HAP-1 (cell line): ENCODE measurements around the gene NLRP4.
"Not testable (repeated sequence)": the region's sequence is repeated elsewhere in the genome, so short reads cannot be mapped to it uniquely, and the experiment has no call there.

Experiments used
- DNase-seq, 2 experiments: peaks; one replicate each; pipeline ENCODE4 v3.0.0-alpha.2; 2016 to 2020; ENCODE audit warnings: low spot score in 2 of 2
- H3K27me3 ChIP-seq: fragments of 250-450 bp; sonication (Bioruptor Pico); 2 replicates; pipeline ENCODE4 v1.5.1; 2020; ENCODE audit warnings: low read depth, mild to moderate bottlenecking, moderate library complexity
- H3K36me3 ChIP-seq: fragments of 250-450 bp; sonication (Bioruptor Pico); replicated peaks from 2 replicates; pipeline ENCODE4 v1.5.1; 2020; ENCODE audit warnings: mild to moderate bottlenecking
- H3K4me1 ChIP-seq: fragments of 250-450 bp; sonication (Bioruptor Pico); 2 replicates; pipeline ENCODE4 v1.5.1; 2020; ENCODE audit warnings: mild to moderate bottlenecking
- H3K4me3 ChIP-seq: fragments of 250-450 bp; sonication (Bioruptor Pico); 2 replicates; pipeline ENCODE4 v1.5.1; 2020; ENCODE audit warnings: mild to moderate bottlenecking, moderate library complexity
- H3K9me3 ChIP-seq: fragments of 250-450 bp; sonication (Bioruptor Pico); 2 replicates; pipeline ENCODE4 v1.5.1; 2020; ENCODE audit warnings: mild to moderate bottlenecking, moderate library complexity
- in situ Hi-C: fragments of 300-500 bp; cut with MboI; formaldehyde crosslinking; loops from 3 replicates; pipeline ENCODE4 v1.14.3; 2020; ENCODE audit warnings: low sequenced_read_pairs, inconsistent platforms, mixed read lengths

NLRP4 gene

DNA sequence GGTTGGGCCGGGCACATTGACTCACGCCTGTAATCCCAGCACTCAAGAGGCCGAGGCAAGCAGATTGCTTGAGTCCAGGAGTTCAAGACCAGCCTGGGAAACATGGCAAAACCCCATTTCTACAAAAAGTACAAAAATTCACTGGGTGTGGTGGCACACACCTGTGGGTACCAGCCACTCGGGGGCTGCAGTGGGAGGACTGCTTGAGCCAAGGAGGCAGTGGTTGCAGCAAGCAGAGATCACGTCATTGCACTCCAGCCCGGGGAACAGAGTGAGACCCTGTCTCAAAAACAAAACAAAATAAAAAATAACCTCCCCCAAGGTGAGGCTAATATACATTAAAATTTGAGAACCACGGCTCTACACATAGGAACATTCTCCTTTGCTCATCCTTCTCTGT, 70.9 kb downstream of the NLRP4 start:
- no peaks in the 10 kb centered on the region for H3K36me3 ChIP-seq
- no peak overlapping the region for H3K4me3 ChIP-seq
- no peaks in the 10 kb centered on the region for H3K27me3 ChIP-seq
- no peak for DNase-seq
- H3K4me1 ChIP-seq: no peaks in the 10 kb centered on the region
- H3K9me3 ChIP-seq: peaks cover 2% of the 10 kb centered on the region; the same call in 1 of the 2 replicates
- in situ Hi-C loops: no loop called here

GRCh38 chr19:55907746-55908145, 71.4 kb downstream of the NLRP4 start:
- H3K4me3 ChIP-seq: no peak overlapping the region
- no peaks in the 10 kb centered on the region for H3K27me3 ChIP-seq
- H3K36me3 ChIP-seq: no peaks in the 10 kb centered on the region
- peaks cover 2% of the 10 kb centered on the region; the same call in 1 of the 2 replicates for H3K9me3 ChIP-seq
- no peaks in the 10 kb centered on the region for H3K4me1 ChIP-seq
- in situ Hi-C loops: no loop called here
- no peak for DNase-seq

DNA sequence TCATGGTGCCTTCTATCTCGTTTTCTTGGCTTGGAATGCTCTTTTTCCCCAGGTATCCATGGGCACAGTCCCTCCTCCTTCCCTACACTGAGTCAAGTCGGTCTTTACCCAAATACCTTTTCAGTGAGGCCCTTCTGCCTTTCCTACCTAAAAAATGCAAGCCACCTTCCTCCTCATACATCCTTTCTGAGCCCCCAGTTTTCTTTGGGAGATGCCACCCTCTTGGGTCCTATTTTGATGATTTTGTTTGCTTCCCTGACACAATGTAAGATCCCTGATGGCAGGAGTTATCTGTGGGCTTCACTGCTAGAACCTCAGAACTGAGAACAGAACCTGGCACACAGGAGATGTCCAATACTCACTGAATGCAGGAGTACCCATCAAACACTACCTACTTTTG, 73.5 kb downstream of the NLRP4 start:
- DNase-seq: no peak
- in situ Hi-C loops: no loop called here
- no peaks in the 10 kb centered on the region for H3K27me3 ChIP-seq
- no peak overlapping the region for H3K4me3 ChIP-seq
- no peaks in the 10 kb centered on the region for H3K4me1 ChIP-seq
- H3K36me3 ChIP-seq: no peaks in the 10 kb centered on the region
- H3K9me3 ChIP-seq: peaks cover 2% of the 10 kb centered on the region; the same call in 1 of the 2 replicates

- H3K9me3 ChIP-seq: peaks cover 2% of the 10 kb centered on the region; the same call in 1 of the 2 replicates
Observed at GRCh38 chr19:55912916-55913315, 76.6 kb downstream of the NLRP4 start.

GRCh38 chr19:55913643-55914268, 77.4 kb downstream of the NLRP4 start:
- in situ Hi-C loops: no loop called here
- Histone ChIP-seq H3K27me3 (no peaks in the 10 kb centered on the region), H3K4me1 (no peaks in the 10 kb centered on the region), H3K36me3 (no peaks in the 10 kb centered on the region), H3K9me3 (no peaks in the 10 kb centered on the region), H3K4me3 (no peak overlapping the region)
- no peak for DNase-seq

More at GRCh38 chr19:55912916-55913315, 76.6 kb downstream of the NLRP4 start:
- in situ Hi-C loops: no loop called here
- no peak for DNase-seq
- H3K27me3 ChIP-seq: no peaks in the 10 kb centered on the region
- no peaks in the 10 kb centered on the region for H3K36me3 ChIP-seq
- no peaks in the 10 kb centered on the region for H3K4me1 ChIP-seq
- no peak overlapping the region for H3K4me3 ChIP-seq

DNA sequence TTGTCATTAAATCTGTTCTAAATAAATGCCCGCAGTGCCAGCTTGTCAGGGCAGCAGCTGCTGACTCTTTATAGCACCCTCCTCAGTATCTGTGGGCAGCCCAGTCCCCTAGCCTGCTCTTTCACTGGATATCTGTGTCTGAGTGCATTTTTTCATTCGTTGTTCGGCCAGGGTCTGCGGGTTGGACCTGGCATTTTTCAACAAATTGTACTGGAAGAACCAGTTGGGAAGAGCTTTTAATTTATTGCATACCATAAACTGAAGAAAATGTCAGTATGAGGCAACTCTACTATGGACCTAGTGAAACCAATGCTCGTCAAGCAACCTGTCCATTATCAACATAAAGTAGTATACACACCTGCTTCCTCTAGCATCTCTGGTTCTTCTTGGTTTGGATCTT, 87.2 kb downstream of the NLRP4 start:
- no peak overlapping the region for H3K4me3 ChIP-seq
- no peaks in the 10 kb centered on the region for H3K27me3 ChIP-seq
- H3K9me3 ChIP-seq: no peaks in the 10 kb centered on the region
- H3K36me3 ChIP-seq: no peaks in the 10 kb centered on the region
- no peaks in the 10 kb centered on the region for H3K4me1 ChIP-seq
- in situ Hi-C loops: no loop called here
- no peak for DNase-seq

- in situ Hi-C loops: no loop called here
- no peak overlapping the region for H3K4me3 ChIP-seq
- no peak for DNase-seq
- H3K4me1 ChIP-seq: no peaks in the 10 kb centered on the region
- no peaks in the 10 kb centered on the region for H3K27me3 ChIP-seq
- no peaks in the 10 kb centered on the region for H3K9me3 ChIP-seq
- no peaks in the 10 kb centered on the region for H3K36me3 ChIP-seq
Observed at GRCh38 chr19:55927991-55928390, 91.7 kb downstream of the NLRP4 start.

GRCh38 chr19:55929258-55929657, 92.9 kb downstream of the NLRP4 start:
- H3K4me3 ChIP-seq, H3K27me3 ChIP-seq, H3K9me3 ChIP-seq, in situ Hi-C loops, DNase-seq, H3K4me1 ChIP-seq, H3K36me3 ChIP-seq: not testable (repeated sequence)

- H3K4me3 ChIP-seq: no peak overlapping the region
- H3K36me3 ChIP-seq: no peaks in the 10 kb centered on the region
- H3K27me3 ChIP-seq: no peaks in the 10 kb centered on the region
- in situ Hi-C loops: no loop called here
- H3K4me1 ChIP-seq: no peaks in the 10 kb centered on the region
- no peak for DNase-seq
- H3K9me3 ChIP-seq: no peaks in the 10 kb centered on the region
Observed at GRCh38 chr19:55930996-55931515, 94.7 kb downstream of the NLRP4 start.
